ENCODE measurements around the gene CEP192.

CEP192 gene

GRCh38 chr18:13100942-13101658, 109.9 kb downstream of the CEP192 start:
- DNase-seq (ENCODE audit: low spot score), result no peak
- FAIRE-seq, result no peak

GRCh38 chr18:13101659-13102197, 110.6 kb downstream of the CEP192 start:
- FAIRE-seq (no peak), DNase-seq (ENCODE audit: low spot score) (no peak)

GRCh38 chr18:13103366-13103765, 112.2 kb downstream of the CEP192 start:
- DNase-seq (ENCODE audit: low spot score) (no peak), FAIRE-seq (no peak)

- no peak for DNase-seq (ENCODE audit: low spot score)
These were observed 113.9 kb downstream of the CEP192 start for GRCh38 chr18:13105059-13105458.

DNA sequence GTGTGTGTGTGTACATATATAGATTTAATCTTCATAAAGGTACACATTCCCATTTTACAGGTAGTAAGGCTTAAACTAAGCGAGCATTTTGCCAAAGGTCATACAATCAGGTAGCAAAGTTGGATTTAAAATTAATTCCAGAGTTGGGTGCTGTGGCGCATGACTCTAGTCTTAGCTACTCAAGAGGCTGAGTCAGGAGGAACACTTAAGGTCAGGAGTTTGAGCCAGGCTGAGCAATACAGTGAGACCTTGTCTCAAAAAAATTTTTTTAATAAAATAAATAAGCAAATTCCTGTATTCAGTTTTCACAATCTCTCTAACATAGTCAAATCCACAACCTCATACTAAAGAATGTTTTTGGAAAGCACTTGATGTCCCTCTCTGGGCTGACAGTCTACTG, 115.9 kb downstream of the CEP192 start:
- no peak for FAIRE-seq
- DNase-seq (ENCODE audit: low spot score), result no peak

More at GRCh38 chr18:13105059-13105458, 113.9 kb downstream of the CEP192 start:
- FAIRE-seq, result no peak

DNA sequence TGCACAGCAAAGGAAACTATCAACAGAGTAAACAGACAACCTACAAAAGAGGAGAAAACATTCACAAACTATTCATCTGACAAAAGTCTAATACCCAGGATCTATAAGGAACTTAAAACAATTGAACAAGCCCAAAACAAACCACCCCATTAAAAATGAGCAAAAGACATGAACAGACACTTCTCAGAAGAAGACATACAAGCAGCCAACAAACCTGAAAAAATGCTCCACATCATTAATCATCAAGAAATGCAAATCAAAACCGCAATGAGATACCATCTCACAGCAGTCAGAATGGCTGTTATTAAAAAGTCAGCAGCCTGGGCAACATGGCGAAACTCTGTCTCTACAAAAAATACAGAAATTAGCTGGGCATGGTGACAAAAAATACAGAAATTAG, 117.2 kb downstream of the CEP192 start:
- DNase-seq (ENCODE audit: low spot score), result no peak
- no peak for FAIRE-seq

DNA sequence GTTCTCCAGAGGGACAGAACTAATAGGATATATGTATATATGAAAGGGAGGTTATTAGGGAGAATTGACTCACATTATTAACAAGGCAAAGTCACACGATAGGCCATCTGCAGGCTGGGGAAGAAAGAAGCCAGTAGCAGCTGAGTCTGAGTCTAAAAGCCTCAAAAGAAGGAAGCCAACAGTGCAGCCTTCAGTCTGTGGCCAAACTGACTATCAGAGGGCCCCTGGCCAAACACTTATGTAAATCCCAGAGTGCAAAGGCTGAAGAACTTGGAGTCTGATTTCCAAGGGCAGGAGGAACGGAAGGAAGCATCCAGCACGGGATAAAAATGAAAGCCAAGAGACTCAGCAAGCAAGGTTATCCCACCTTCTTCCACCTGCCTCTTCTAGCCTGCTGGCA, 119.4 kb downstream of the CEP192 start:
- FAIRE-seq (no peak), DNase-seq (ENCODE audit: low spot score) (no peak)

GRCh38 chr18:13112982-13113381, 121.8 kb downstream of the CEP192 start:
- FAIRE-seq (no peak), DNase-seq (ENCODE audit: low spot score) (no peak)

GRCh38 chr18:13120255-13120654, 129.1 kb downstream of the CEP192 start:
- no peak for FAIRE-seq

DNA sequence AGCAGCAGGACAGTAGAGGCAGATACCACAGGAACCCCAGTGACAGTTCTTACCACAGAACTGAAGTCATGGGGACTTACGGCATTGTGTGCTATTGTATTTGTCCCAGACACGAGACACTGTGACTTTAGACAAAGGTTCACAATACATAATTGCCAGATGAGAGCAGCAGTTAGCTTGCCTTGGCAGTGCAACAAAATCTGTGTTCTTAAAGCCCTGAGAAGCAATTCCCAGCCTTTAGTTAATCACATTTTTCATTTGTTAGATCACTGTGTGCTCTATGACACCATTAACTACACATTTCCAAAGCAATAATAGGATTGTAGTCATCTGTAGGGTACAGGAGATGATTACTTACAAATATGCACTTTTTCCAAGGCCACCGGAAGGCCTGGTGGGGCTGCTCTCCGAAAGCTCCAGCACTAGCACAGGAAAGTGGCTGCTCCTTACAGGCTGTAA, 129.8 kb downstream of the CEP192 start:
- FAIRE-seq (no peak), DNase-seq (ENCODE audit: low spot score) (no peak)

More at GRCh38 chr18:13120255-13120654, 129.1 kb downstream of the CEP192 start:
- DNase-seq (ENCODE audit: low spot score), result no peak

GRCh38 chr18:13124411-13124810, 133.2 kb downstream of the CEP192 start:
- DNase-seq (ENCODE audit: low spot score) (no peak), FAIRE-seq (no peak)

- DNase-seq (ENCODE audit: low spot score), result no peak
- FAIRE-seq, result no peak
These were observed 134.0 kb downstream of the CEP192 start for GRCh38 chr18:13125191-13125590.

- DNase-seq (ENCODE audit: low spot score) (no peak), FAIRE-seq (no peak)
These were observed 135.9 kb downstream of the CEP192 start for GRCh38 chr18:13126966-13127598.

GRCh38 chr18:13131283-13131682, 140.1 kb downstream of the CEP192 start:
- DNase-seq (ENCODE audit: low spot score), result no peak
- FAIRE-seq, result no peak

GRCh38 chr18:13134551-13135401, 143.6 kb downstream of the CEP192 start:
- DNase-seq (ENCODE audit: low spot score), result no peak
- FAIRE-seq, result no peak

- FAIRE-seq (no peak), DNase-seq (ENCODE audit: low spot score) (no peak)
These were observed 145.1 kb downstream of the CEP192 start for GRCh38 chr18:13136056-13136903.

GRCh38 chr18:13136904-13137669, 145.9 kb downstream of the CEP192 start:
- DNase-seq (ENCODE audit: low spot score) (no peak), FAIRE-seq (no peak)

DNA sequence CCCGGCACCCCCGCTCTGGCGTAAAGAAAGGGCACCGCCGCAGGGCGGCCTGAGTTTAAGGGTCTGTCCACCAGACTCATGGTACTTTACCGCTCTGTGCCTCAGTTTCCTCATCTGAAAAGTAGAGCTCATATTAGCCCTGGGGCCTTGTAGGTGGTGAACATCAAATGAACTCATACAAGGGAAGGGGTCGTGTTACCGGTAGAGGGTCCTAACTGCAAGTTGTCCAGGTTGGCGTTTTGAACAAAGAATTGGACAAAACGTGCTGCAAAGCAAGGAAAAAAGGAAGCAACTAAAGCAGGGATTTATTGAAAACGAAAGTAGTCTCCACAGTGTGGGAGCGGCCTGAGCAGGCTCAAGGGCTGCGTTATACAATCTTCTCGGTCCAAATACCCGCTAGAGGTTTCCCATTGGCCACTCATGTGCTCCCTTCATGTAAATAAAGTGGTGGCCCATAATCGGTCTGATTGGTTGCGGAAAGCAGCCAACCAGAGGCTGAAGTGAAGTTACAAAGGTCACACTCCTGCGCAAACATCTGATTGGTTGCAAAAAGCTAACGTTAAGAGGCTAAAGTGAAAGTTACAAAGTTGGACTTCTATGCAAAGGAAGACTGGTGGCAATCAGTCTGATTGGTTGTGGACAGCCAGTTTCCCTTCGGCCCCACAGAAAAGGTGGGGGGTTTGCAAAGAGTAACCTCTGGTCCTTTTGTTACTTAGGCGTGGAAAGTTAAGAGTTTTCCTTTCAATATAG, 146.7 kb downstream of the CEP192 start:
- DNase-seq (ENCODE audit: low spot score), result no peak
- no peak for FAIRE-seq

DNA sequence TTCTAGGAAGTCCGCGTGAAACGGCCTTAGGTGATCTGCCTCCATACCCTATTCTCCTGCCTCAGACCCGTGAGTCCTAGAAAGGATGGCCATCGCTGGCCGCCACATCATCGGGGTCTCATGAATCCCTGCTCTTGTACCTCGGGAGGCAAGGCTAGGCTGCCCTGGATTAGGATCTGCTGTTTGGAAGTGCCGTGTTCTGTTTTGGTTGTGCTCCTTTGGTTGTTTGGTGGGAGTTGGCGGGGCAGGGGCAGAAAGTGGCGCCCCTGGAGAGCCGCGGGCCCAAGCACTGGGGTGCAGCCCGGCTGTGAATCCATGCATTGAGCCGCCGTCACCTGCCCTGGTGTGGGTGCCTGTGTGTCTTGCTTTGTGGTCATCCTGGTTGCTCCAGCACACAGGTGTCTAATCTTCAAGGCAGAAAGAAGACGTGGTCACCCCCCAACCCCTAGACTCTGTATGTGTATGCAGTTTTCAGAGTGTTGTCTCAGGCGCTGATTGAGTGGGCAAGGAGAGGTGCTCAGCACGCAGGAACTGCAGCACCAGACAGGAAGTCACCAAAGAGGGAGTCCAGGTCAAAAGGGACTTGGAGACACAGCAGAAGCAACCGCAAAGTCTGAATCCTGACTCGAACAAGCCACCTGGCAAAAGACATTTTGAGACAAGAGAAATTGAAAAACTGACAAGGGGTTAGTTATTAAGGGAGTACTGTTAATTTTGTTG, 147.4 kb downstream of the CEP192 start:
- DNase-seq (ENCODE audit: low spot score) (no peak), FAIRE-seq (no peak)
